ENCODE measurements around the gene NFX1. TPM values are rescaled to one million over a fixed set of nuclear protein-coding genes. Genes with fewer than 3 reads are reported as not detected.

NFX1 gene
- total RNA-seq, 1 donor from 2014 or later = 44.0 TPM

DNA sequence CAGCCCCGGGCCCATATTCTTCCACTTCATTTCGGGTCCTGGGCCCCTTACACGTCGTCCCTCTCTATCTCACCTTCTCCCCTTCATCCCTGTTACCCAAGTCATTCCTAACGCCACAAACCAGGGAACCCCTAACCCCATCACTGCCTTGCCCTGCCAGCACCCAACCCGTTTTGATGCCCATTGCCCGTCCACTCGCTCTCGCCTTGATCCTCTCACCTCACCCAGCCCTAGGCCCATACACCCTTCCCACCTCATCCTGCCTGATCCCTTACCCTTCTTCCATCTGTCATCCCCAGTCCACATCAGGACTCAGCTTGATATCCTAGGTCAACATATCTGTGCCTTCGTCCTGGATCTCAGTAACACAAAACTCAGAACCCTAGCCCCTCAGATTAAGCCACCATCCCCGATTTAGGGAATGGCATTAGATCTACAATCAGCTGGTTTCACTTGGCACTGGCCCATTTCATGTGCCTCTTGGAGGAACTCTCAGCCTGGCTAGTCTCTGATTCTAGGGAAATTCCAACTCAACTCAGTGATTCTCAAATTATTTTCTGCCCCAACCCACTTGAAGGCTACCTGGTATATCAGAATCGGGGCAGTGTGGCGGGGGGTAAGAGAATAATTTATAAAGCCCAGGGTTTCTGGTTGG lies 25.0 kb upstream of the NFX1 start:
- intact Hi-C loops (cut with micrococcal nuclease) = loop anchor here (2.0 to 10.0 kb wide), 2 partner anchors 179 to 189 kb away; partner anchors contain the start of genes AQP3 and SMU1

DNA sequence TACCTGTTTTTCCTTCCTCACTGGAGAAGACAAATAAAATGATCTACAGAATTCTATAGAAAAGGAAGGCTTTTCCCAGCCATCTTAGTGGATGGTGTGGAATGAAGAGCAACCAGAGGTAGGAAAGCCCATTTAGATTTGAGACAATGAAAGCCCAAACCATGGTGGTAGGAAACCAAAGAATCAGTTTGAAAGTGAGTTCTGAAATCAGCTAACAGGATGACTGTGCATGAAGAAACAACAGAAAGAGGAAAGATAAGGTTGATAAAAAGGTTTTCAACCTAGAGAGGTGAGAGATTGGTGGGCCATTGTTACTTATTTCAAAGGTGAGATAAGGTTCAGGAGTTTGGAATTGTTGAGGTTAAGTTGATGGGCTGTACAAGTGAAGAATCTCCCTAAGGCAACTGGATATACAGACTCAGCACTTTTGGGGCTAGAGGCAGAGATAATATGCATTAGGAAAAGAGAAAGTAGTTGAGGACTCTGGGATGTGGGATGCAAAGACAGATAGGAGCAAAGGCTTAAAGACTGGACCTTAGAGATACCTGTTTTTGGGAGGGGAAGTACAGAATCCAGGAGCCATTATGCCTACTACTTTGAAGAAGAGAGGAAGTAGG lies 23.1 kb upstream of the NFX1 start:
- intact Hi-C loops (cut with micrococcal nuclease) = loop anchor here (10.0 kb wide), 1 partner anchor 178 kb away; the partner anchor contains the start of gene AQP3

DNA sequence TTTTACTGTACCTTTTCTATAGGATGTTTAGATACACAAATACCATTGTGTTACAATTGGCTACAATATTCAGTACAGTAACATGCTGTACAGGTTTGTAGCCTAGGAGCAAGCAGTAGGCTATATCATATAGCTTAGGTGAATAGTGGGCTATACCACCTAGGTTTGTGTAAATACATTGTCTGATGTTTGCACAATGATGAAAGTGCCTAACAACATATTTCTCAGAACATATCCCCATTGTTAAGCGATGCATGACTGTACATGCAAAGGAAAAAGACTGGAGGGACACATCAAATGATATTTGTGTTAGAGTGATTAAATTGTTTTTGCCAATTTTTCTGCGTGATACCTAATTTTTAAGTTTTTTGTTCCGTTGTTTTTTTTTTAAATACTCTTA lies 20.2 kb upstream of the NFX1 start:
- intact Hi-C loops (cut with micrococcal nuclease) = no loop called here

DNA sequence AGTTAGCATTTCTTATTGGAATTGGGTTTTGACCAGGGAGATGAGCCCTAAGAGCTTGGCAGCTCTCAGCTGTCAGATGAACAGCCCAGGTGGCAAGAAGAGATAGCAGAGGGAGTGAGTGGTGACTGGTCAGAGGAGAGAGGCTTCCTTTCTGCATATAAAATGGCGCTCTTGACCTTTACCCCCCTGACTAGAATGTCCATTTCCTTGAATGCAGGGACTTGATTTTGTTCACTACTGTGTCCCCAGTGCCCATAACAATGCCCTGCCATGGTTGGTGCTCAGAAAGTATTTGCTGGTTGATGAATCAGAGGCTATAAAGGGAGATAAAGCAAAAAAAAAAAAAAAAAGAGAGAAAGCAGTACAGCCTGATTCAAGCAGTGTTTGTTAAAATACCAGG lies 18.3 kb upstream of the NFX1 start:
- intact Hi-C loops (cut with micrococcal nuclease) = no loop called here

DNA sequence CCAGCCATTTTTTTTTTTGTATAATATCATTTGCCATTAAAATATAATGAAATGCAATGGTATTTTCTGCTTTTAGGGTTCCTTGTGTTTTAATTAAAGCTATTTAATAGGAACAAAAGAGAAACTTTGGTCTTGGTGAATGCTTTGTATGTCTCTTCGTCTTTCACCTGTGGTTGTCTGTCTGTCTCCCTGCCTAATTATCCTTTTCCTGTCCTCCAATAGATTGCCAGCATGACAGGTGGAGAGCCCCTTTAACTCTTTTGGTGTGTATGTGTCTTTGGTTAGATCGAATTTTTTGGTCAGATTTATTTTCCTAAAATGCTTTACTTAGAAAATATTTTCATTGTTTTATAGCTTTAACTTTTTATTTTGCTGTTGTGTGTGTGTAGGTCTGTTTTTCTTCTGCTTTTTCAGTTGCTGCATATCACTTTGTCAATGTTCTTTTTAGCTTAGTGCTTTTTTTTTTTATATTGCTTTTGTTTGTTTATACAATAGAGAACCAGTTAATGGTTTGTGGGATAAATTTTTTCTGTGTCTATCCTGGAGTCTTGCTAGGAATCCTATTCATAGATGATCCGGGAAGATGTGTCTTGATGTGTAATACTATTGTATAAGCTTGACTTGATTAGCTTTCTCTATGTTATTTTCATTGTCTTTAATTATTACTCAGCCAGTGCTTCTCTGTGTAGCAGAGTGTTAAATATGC lies 16.9 kb upstream of the NFX1 start:
- intact Hi-C loops (cut with micrococcal nuclease) = no loop called here

DNA sequence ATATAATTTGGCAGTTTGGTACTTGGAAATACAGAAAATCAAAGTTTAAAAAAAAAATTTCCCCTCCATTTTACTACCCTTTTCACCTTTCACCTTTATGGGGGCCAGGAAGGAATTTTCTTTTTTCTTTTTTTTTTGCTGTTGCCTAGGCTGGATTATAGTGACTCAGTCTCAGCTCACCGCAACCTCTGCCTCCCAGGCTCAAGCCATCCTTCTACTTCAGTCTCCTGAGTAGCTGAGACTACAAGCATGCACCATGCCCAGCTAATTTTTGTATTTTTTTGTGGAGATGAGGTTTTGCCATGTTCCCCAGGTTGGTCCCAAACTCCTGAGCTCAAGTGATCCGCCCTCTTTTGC lies 16.4 kb upstream of the NFX1 start:
- intact Hi-C loops (cut with micrococcal nuclease) = no loop called here

DNA sequence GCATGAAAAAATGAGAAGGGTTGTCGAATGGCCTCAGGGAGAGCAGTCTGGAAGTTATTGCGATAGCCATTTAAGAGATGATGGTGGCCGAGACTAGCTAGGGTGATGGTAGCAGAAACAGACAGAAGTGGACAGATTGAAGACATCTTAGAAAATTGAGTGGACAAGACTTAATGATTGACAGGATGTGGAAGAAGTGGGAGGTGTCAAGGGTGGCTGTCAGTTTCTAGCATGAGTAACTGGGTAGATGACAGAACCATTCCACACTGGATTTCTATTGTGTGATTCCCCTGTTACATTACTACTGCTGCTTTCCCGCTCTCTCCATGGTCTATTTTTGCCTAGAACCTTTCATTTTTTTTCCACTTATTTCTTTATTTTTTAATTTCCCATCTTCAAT lies 12.8 kb upstream of the NFX1 start:
- intact Hi-C loops (cut with micrococcal nuclease) = no loop called here

DNA sequence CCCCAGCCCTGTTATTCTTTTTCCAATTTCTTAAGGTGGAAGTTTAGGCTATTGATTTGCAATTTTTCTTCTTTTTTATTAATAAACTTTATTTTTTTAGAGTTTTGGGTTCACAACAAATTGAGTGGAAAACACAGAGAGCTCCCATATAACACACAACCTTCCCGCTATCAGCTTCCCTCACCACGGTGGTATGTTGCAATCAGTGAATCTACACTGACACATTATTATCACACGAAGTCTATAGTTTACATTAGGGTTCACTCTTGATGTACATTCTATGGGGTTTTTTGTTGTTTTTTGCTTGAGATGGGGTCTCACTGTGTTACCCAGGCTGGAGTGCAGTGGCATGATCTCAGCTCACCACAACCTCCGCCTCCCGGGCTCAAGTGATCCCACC lies 4.8 kb upstream of the NFX1 start:
- intact Hi-C loops (cut with micrococcal nuclease) = no loop called here

DNA sequence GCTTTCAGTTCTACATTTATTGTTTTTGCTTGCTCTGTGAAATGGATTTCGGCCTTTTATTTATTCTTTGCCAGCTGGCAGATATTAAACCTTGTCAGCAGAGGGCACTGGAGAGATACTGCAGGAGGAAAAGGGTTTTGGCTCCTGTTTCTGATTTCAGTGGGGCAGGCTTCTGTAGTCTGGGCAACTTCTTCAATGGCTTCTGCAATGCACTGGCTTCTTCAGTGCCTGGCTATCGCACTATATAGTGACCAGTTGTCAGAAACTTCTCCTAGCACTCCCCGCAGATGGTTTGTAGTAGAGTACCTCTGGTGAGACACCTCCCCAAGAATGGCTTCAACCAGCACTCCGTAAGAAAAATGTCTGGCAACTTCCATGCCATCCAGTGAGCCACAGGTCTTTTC lies 3.2 kb upstream of the NFX1 start:
- intact Hi-C loops (cut with micrococcal nuclease) = loop anchor here (1.0 kb wide), 1 partner anchor 179 kb away; no protein-coding TSS in a partner anchor

DNA sequence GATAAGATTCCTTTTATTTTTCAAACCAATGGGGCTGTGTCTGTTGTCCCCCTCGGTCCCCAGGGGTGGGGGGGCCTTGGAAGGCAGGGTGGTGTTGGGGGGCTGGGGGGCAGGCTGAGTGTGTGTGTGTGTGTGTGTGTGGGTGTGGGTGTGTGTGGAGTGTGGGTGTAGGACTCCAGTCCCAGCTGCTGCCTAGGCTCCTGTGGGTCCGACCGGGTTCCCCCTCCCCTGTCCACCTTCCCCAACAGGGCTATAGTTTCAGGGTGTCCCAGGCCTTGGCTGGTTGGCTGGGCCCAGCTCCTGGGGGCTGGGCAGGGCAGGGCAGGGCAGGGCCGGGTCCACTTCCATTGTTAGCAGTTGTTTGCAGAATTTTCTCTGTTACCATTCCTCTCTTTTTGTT lies 2.1 kb upstream of the NFX1 start:
- intact Hi-C loops (cut with micrococcal nuclease) = no loop called here

DNA sequence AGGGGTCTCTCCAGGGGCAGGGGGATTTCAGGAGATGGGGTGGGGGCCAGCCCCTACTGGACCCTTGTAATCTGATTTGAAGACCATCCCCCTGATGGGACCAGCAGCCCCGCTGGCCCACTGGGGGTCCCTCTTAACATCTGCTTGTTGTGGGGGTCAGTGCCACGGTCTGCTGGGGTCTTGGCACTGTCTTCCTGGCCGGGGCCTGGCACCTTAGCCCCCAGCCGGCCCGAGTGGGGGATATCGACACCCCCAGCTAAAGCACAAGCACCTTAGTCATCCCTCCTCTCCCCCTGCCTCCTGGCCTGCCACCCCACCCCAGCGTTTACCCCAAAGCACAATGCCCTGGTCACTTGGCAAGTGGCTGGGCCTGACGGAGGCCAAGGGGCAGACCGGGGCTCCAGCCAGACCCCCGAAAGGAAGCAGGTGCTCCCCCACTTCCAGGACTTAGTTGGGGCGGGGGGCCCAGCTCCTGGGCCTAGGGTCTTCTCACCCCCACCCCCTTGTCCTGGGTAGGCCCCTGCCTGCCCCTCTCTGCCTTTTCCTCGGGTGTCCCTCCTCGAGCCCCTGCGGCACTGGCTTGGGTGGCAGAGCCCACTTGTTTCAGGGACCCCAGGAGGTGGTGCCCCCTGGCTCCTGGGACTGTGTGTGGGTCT lies 1.4 kb upstream of the NFX1 start:
- intact Hi-C loops (cut with micrococcal nuclease) = no loop called here

DNA sequence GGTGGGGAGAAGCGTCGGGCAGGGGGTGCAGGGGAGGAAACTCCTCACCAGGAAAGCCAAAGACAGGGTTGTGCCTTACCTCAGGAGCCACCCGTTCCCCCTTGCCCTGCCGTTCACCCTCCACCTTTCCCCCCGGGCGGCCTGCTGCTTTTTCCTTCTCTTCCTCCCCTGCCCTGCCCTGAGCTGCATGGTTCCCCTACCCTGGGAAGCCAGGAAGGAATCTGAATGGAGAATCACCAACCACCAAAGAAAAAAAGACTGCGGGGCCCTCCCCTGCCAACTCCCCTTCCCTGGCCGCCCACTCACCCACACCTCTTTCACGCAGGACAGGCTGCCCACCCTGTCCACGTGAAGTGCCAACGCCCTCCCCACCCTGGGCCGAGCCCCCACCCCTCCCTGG lies 820 bp upstream of the NFX1 start:
- intact Hi-C loops (cut with micrococcal nuclease) = no loop called here

DNA sequence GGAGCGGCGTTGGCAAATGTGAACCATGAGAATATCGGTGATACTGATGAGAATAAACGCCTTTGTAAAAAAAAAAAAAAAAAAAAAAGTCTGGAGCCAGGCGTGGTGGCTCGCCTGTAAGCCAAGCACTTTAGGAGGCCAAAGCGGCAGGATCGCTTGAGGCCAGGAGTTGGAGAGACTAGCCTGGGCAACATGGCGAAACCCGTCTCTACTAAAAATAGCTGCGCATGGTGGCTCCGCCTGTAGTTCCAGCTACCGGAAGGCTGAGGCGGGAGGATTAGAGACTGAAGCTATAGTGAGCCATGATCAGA lies 425 bp upstream of the NFX1 start:
- intact Hi-C loops (cut with micrococcal nuclease) = loop anchor here (1.0 to 2.0 kb wide), 9 partner anchors 15 to 289 kb away; partner anchors contain the start of genes APTX, AQP3, B4GALT1 and BAG1

DNA sequence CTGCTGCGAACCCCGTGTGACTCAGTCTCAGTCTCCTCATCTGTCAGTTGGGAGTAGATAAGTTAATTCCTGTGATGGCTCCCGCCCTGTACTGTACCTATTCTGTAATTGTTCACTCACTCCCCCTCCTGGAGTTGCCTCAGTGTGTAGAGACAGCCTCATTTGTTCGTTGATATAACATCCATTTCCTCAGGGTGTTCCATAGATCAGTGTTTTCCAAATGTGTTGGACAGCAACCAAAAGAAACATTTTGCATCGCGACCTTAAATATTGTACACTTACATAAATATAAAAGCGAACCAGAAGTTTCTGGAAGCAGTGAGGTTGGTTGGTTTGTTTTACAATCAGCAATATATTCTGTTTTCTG lies 698 bp downstream of the NFX1 start:
- intact Hi-C loops (cut with micrococcal nuclease) = loop anchor here (2.0 kb wide), 3 partner anchors 14 to 214 kb away; partner anchors contain the start of genes AQP3 and SMU1

DNA sequence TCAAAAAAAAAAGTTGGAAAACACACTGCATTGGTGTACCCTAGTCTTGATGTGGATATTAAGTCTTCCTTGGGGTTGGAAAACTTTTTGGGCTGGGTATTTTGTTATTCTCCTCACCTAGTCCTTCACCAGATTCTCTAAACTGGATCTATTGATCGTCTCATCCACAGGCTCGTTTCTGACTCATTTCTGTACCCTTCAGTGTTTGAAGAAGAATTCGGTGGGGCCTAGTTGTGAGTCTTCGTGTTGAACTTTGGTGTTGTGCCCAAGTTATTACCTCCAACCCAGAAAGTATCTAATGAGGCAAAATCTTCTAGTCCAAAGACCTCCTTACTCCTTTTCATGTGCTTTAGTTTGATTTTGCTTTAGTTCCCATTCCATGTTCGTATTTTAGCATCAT lies 1.6 kb downstream of the NFX1 start:
- intact Hi-C loops (cut with micrococcal nuclease) = loop anchor here (2.0 kb wide), 3 partner anchors 13 to 215 kb away; partner anchors contain the start of genes AQP3 and SMU1

DNA sequence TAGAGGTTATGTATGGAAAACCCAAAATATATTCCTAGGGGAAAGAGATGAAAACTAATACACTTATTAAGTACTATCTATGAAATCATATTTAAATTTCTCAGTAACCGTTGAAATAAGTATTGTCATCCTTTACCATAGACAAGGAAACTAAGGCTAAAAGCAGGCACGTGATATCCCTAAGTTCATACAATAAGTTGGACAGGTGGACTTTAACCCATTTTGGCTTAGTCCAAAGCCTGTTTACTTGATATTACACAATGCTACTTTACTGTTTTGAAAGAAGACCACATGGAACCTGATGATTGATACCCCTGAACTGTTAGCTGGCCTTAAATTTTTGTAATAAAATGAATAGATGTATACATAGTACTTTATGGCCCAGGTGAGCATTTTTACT lies 3.5 kb downstream of the NFX1 start:
- intact Hi-C loops (cut with micrococcal nuclease) = no loop called here

DNA sequence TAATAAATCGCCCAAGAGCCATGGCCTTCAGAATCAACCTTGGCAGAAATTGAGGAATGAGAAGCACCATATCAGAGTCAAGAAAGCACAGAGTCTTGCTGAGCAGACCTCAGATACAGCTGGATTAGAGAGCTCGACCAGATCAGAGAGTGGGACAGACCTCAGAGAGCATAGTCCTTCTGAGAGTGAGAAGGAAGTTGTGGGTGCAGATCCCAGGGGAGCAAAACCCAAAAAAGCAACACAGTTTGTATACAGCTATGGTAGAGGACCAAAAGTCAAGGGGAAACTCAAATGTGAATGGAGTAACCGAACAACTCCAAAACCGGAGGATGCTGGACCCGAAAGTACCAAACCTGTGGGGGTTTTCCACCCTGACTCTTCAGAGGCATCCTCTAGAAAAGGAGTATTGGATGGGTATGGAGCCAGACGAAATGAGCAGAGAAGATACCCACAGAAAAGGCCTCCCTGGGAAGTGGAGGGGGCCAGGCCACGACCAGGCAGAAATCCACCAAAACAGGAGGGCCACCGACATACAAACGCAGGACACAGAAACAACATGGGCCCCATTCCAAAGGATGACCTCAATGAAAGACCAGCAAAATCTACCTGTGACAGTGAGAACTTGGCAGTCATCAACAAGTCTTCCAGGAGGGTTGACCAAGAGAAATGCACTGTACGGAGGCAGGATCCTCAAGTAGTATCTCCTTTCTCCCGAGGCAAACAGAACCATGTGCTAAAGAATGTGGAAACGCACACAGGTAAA lies 4.5 kb downstream of the NFX1 start:
- intact Hi-C loops (cut with micrococcal nuclease) = no loop called here

DNA sequence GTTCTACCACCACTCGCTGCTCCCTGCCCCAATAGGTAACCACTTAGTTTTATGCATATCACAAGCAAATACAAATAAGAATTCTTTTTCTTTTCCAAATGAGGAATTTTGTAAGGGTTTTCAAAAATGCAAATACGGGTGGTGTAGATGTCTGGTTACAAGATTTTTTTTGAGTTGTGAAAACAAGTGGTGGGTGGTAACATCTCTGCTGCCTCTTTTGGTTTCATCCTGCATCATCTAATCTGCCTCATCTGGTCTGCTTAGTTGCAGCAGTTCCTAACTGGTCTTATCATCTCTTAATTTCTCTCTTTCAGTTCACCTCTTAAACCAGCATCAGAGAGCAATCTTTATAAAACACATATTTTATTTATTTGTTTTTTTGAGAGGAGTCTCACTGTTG lies 5.3 kb downstream of the NFX1 start:
- intact Hi-C loops (cut with micrococcal nuclease) = no loop called here

DNA sequence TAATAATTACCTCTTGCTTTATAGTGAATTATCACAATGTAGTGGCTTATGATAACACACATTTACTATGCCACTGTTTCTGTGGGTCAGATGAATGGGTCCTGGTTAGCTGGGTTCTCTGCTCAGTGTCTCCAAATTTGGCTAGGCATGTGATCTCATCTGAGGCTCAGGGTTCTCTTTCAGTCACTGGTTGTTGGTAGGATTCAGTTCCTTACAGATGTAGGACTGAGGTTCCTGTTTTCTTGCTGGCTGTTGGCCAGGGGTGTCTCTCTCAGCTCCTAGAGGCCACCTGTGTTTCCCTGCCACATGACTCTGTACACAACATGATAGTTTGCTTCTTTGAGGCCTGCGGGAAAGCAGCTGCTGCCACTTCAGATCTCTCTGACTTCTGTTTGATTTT lies 7.1 kb downstream of the NFX1 start:
- intact Hi-C loops (cut with micrococcal nuclease) = no loop called here

DNA sequence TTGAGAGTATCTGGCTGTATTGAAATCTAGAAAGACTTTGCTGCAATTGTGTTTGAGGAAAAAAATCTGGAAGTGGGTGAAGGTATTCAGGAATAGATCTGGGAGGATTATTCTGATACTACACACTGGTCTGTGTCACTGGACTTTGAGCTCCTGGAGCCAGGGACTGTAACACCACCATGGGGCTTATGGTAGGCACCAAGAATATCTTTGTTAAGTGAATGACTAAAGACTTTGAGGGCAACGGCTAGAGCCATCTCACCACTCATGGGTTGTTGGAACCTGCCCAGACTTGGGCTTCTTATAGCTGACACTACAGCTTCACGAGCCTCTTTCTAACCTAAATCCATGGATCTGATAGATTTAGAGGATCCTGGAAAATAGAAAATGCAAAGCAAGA lies 10.2 kb downstream of the NFX1 start:
- intact Hi-C loops (cut with micrococcal nuclease) = no loop called here

DNA sequence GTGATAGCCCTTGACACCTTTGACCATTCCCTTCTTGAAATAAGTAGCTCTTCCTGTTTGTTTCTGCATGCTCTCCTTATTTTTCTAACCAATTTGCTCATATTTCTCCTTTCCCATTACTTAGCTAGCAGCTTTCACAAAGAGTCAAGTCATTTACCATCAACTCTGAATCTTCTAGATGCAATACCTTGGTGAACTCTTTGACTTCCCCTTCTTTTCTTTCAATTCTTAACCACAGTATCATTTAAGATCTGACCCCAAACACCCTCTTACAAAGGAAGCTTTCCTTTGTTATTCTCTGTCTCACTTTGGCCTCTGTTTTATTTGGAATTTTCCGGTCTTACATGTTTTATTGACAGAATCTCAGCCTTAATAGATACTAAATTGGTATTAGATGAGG lies 14.0 kb downstream of the NFX1 start:
- intact Hi-C loops (cut with micrococcal nuclease) = loop anchor here (2.0 kb wide), 1 partner anchor 14 kb away; the partner anchor contains the start of gene NFX1
